B cell (primary cell): ENCODE results near the gene TMEM238. TPM values are rescaled to one million over a fixed set of nuclear protein-coding genes. Genes with fewer than 3 reads are reported as not detected.
"Not testable (repeated sequence)": the region's sequence is repeated elsewhere in the genome, so short reads cannot be mapped to it uniquely, and the experiment has no call there.

Experiments used
- ATAC-seq: fragments of 200-7000 bp; cut with Tn5 transposase; one replicate; pipeline ENCODE4 v1.10.0; 2021; ENCODE audit warnings: low read depth, mild to moderate bottlenecking, moderate number of reproducible peaks, moderate library complexity
- CTCF ChIA-PET: fragments of 350-600 bp; sonication (Branson Sonifier 250); formaldehyde crosslinking; loops from one replicate; lab custom pipeline; 2021; ENCODE audit warnings: antibody characterized with exemption, inconsistent platforms; lab: Charles Lee
- POLR2A ChIA-PET: fragments of 350-600 bp; sonication (Branson Sonifier 250); formaldehyde crosslinking; loops from one replicate; lab custom pipeline; 2021; ENCODE audit warnings: antibody characterized with exemption; lab: Charles Lee
- DNase-seq: peaks from one replicate; pipeline ENCODE4 v3.0.0; 2013
- H2AFZ ChIP-seq: 2 replicates; pipeline ENCODE4 v1.6.1; 2012; ENCODE audit warnings: mild to moderate bottlenecking, low read depth, low read length; ENCODE audit not compliant: insufficient read depth, poor library complexity, severe bottlenecking
- H3K27ac ChIP-seq, 2 donors: 1 replicate in 1 of 2; 2 replicates in 1 of 2; pipeline ENCODE4 v1.5.1; 2012 to 2013; ENCODE audit warnings: low read length in 2 of 2, mild to moderate bottlenecking in 2 of 2, moderate library complexity in 1 of 2
- H3K27me3 ChIP-seq, 4 experiments: fragments of 200-600 bp in 1 of 4; sonication (generic) in 1 of 4; replicated peaks in 1 of 4; 1 replicate in 2 of 4; 2 replicates in 2 of 4; pipeline versions ENCODE4 v1.6.1 to v1.7.0; 2013 to 2016; ENCODE audit warnings: low read length in 3 of 4, mild to moderate bottlenecking in 2 of 4, mixed read lengths in 1 of 4, moderate library complexity in 1 of 4; ENCODE audit not compliant: insufficient read depth in 4 of 4, control insufficient read depth in 3 of 4; ENCODE audit errors: control extremely low read depth in 1 of 4
- H3K36me3 ChIP-seq, 2 experiments: replicated peaks in 1 of 2; 1 replicate in 1 of 2; 2 replicates in 1 of 2; pipeline versions ENCODE4 v1.6.1 to v1.7.1; 2013; ENCODE audit warnings: low read length in 1 of 2; ENCODE audit not compliant: insufficient read depth in 2 of 2, control insufficient read depth in 1 of 2; ENCODE audit errors: control extremely low read depth in 1 of 2, extremely low read depth in 1 of 2
- H3K4me1 ChIP-seq, 2 donors: fragments of 200-600 bp in 1 of 2; sonication (generic) in 1 of 2; 1 replicate in 1 of 2; 2 replicates in 1 of 2; pipeline versions ENCODE4 v1.5.1 to v1.6.1; 2013 to 2017; ENCODE audit warnings: low read length in 2 of 2; ENCODE audit not compliant: control insufficient read depth in 2 of 2, insufficient read depth in 2 of 2
- H3K4me2 ChIP-seq: replicated peaks from 2 replicates; pipeline ENCODE3; 2012; ENCODE audit warnings: mild to moderate bottlenecking, low read depth, low read length; ENCODE audit not compliant: poor library complexity, severe bottlenecking
- H3K4me3 ChIP-seq, 5 experiments: fragments of 200-600 bp in 1 of 5; sonication (generic) in 1 of 5; 1 replicate in 3 of 5; 2 replicates in 2 of 5; pipeline versions ENCODE4 v1.5.1 to v1.7.0; 2011 to 2016; ENCODE audit warnings: low read length in 4 of 5, mild to moderate bottlenecking in 4 of 5, low read depth in 2 of 5, control low read depth in 1 of 5, moderate library complexity in 1 of 5; ENCODE audit not compliant: insufficient read depth in 1 of 5; ENCODE audit errors: control extremely low read depth in 1 of 5, extremely low read depth in 1 of 5
- H3K79me2 ChIP-seq: fragments of 200-600 bp; sonication (generic); one replicate; pipeline ENCODE4 v1.6.0; 2016; ENCODE audit warnings: low read length; ENCODE audit not compliant: control insufficient read depth, insufficient read depth
- H3K9ac ChIP-seq: fragments of 200-600 bp; sonication (generic); 2 replicates; pipeline ENCODE4 v1.6.1; 2017; ENCODE audit warnings: mild to moderate bottlenecking, low read length, moderate library complexity
- H3K9me3 ChIP-seq, 3 donors: one replicate each; pipeline versions ENCODE4 v1.6.1 to v1.7.1; 2013; ENCODE audit warnings: low read length in 2 of 3; ENCODE audit not compliant: control insufficient read depth in 2 of 3, insufficient read depth in 1 of 3; ENCODE audit errors: control extremely low read depth in 1 of 3
- H4K20me1 ChIP-seq: 2 replicates; pipeline ENCODE4 v1.6.0; 2012; ENCODE audit warnings: mild to moderate bottlenecking, low read length; ENCODE audit not compliant: insufficient read depth, control insufficient read depth, poor library complexity, severe bottlenecking
- H3K27ac Mint-ChIP-seq: one replicate; pipeline ENCODE4 v1.8.0; 2021; ENCODE audit warnings: mixed read lengths
- H3K27me3 Mint-ChIP-seq: one replicate; pipeline ENCODE4 v1.8.0; 2021; ENCODE audit warnings: mixed read lengths
- H3K4me1 Mint-ChIP-seq: one replicate; pipeline ENCODE4 v1.8.0; 2021; ENCODE audit warnings: mixed read lengths
- H3K4me3 Mint-ChIP-seq: one replicate; pipeline ENCODE4 v1.8.0; 2021; ENCODE audit warnings: mixed read lengths
- H3K9me3 Mint-ChIP-seq: one replicate; pipeline ENCODE4 v1.8.0; 2022; ENCODE audit warnings: mixed read lengths; ENCODE audit not compliant: insufficient read depth
- CTCF ChIP-seq: fragments of 200-600 bp; IDR thresholded peaks from one replicate; pipeline ENCODE4 v1.8.0; 2022; ENCODE audit warnings: antibody characterized with exemption, mild to moderate bottlenecking
- EZH2 ChIP-seq: IDR thresholded peaks from 2 replicates; pipeline ENCODE4 v1.6.1; 2012; ENCODE audit warnings: borderline replicate concordance, low read depth, mild to moderate bottlenecking, moderate library complexity, low read length; ENCODE audit not compliant: insufficient read depth, poor library complexity, severe bottlenecking
- WGBS: methylation state at CpG from one replicate; pipeline ENCODE4 v1.1.5; 2013; ENCODE audit warnings: missing lambda C conversion rate; ENCODE audit not compliant: insufficient coverage; 5-methylcytosine and 5-hydroxymethylcytosine counted together
- intact Hi-C: fragments of 100-400 bp; cut with micrococcal nuclease; formaldehyde crosslinking; loops from one replicate; pipeline ENCODE4 v1.10.0; 2022
- polyA plus RNA-seq: library from polyadenylated mRNA; depleted of rRNA; stranded (reverse); fragments of >200 nt; gene quantifications from 2 replicates; pipeline ENCODE4 v1.2.3, GENCODE V29; 2012
- total RNA-seq, 2 donors: library from RNA; stranded (reverse); fragments of 120-200 nt in 1 of 2; gene quantifications; 1 replicate in 1 of 2; 2 replicates in 1 of 2; pipeline versions ENCODE4 v1.2.3 to v1.2.4, GENCODE V29; 2013 to 2022

Gene TMEM238
- total and polyA plus RNA-seq, 2 donors (not counting 1 experiment from before 2014, with no cell fraction given) = 0.76 to 4.7 TPM

DNA sequence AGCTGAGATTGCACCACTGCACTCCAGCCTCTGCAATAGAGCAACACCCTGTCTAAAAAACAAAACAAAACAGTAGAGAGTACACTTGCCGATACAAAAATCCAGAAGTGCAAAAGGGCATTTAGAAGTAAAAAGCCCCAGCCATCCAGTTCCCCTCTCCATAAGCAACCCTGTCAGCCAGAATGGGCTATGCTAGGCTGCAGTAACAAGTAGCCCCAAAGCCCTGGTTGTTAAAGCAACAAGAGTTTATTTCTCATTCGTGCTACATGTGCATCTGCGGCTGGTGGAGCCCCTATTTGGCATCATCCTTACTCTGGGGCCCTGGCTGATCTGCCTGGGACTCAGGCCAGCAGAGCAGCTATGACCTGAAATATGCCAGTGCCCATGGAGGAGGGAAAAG lies 40.4 kb upstream of the TMEM238 start:
- DNase-seq (no peak), ATAC-seq (no peak)
- no peak overlapping the region for H3K4me3 Mint-ChIP-seq
- no peak overlapping the region for H3K4me3 ChIP-seq
- POLR2A ChIA-PET = no interaction called here
- H3K4me1 ChIP-seq = no peaks in the 10 kb centered on the region
- 100% methylated on average over 2 of the region's 3 CpGs for WGBS
- H3K4me2 ChIP-seq = no peak overlapping the region
- no peak overlapping the region for H3K27ac ChIP-seq
- no peaks in the 10 kb centered on the region for H3K79me2 ChIP-seq
- H4K20me1 ChIP-seq = no peaks in the 10 kb centered on the region
- H3K27me3 ChIP-seq = peaks cover 0 to 24% (median 5%) of the 10 kb centered on the region in 4 experiments
- TF ChIP-seq CTCF (no peak), EZH2 (no peak)
- no peak overlapping the region for H2AFZ ChIP-seq
- CTCF ChIA-PET = interaction anchor here (2.2 kb wide), 1 partner anchor 283 kb away, joined by 6 read pairs; no protein-coding TSS in a partner anchor
- H3K9ac ChIP-seq = no peak overlapping the region
- no peak overlapping the region for H3K27ac Mint-ChIP-seq
- H3K9me3 Mint-ChIP-seq = no peaks in the 10 kb centered on the region
- intact Hi-C loops = no loop called here
- H3K27me3 Mint-ChIP-seq = peaks cover 32% of the 10 kb centered on the region
- peaks cover 0 to 7% (median 0%) of the 10 kb centered on the region in 3 donors for H3K9me3 ChIP-seq
- no peaks in the 10 kb centered on the region for H3K36me3 ChIP-seq
- no peaks in the 10 kb centered on the region for H3K4me1 Mint-ChIP-seq

DNA sequence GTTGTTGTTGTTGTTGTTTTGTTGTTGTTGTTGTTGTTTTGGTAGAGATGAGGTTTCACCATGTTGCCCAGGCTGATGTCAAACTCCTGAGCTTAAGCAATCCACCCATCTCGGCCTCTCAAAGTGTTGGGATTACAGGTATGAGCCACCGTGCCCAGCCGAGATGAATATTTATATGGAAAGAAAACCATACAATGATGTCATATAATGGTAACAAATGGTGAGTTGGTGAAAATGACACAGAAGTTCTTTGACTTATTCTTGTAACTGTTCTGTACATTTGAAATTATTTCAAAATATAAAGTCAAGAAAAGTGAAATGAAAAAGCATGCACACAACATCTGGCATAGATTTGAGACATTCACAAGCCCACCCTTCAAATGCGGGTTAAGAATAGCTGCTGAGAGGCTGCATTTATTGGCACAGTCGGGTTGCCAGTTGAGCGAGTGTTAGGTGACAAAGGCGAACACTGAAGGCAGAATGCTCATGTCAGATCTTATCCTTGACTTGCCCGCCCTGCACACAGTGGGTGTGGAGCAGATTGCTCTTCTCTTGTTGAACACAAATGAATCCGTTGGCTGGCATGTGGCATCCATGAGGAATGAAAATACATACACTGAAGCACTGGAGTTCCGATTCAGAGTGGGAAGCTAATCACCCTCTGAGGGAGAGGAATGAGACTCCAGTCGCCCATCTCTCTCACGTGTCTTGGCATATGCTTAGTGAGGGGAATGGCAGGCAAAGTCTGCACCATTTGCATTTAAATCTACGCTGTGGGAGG lies 39.3 kb upstream of the TMEM238 start:
- intact Hi-C loops = no loop called here
- Mint-ChIP-seq H3K27me3 (peaks cover 27% of the 10 kb centered on the region), H3K4me3 (no peak overlapping the region), H3K27ac (no peak overlapping the region), H3K9me3 (no peaks in the 10 kb centered on the region), H3K4me1 (no peaks in the 10 kb centered on the region)
- CTCF ChIA-PET = interaction anchor here (0.7 kb wide), 1 partner anchor 1072 kb away, joined by 4 read pairs; no protein-coding TSS in a partner anchor
- H3K9ac ChIP-seq = no peak overlapping the region
- H3K9me3 ChIP-seq = peaks cover 0 to 4% (median 0%) of the 10 kb centered on the region in 3 donors
- H3K4me3 ChIP-seq = no peak overlapping the region
- no peaks in the 10 kb centered on the region for H3K36me3 ChIP-seq
- ATAC-seq (no peak), DNase-seq (no peak)
- no peak overlapping the region for H2AFZ ChIP-seq
- H3K4me1 ChIP-seq = no peaks in the 10 kb centered on the region
- H3K4me2 ChIP-seq = no peak overlapping the region
- peaks cover 0 to 19% (median 3%) of the 10 kb centered on the region in 4 experiments for H3K27me3 ChIP-seq
- no peaks in the 10 kb centered on the region for H4K20me1 ChIP-seq
- WGBS = 96% methylated on average over 7 of the region's 13 CpGs
- TF ChIP-seq CTCF (no peak), EZH2 (no peak)
- no peak overlapping the region for H3K27ac ChIP-seq
- POLR2A ChIA-PET = no interaction called here
- H3K79me2 ChIP-seq = no peaks in the 10 kb centered on the region

DNA sequence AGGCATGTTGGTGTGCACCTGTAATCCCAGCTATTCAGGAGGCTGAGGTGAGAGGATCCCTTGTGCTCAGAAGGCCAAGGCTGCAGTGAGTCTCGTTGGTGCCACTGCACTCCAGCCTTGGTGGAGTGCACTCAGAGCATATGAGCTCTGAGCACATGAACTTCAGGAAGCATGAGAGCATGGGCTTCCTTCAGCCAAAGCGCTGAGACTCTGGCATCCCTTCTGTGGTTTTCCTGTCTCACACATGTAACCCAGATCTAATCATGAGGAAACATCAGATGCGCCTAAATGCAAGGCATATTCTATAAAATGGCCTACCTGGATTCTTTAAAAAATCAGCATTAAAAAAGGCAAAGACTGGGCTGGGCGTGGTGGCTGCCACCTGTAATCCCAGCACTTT lies 37.2 kb upstream of the TMEM238 start:
- H3K9me3 Mint-ChIP-seq, H3K36me3 ChIP-seq, intact Hi-C loops, H3K4me3 ChIP-seq, H3K4me1 Mint-ChIP-seq, H2AFZ ChIP-seq, H3K4me1 ChIP-seq, H3K27ac Mint-ChIP-seq, H3K79me2 ChIP-seq, DNase-seq, ATAC-seq, POLR2A ChIA-PET, H3K4me3 Mint-ChIP-seq, H3K27ac ChIP-seq, H4K20me1 ChIP-seq, H3K9ac ChIP-seq, H3K4me2 ChIP-seq, H3K9me3 ChIP-seq: not testable (repeated sequence)
- peaks cover 27% of the 10 kb centered on the region for H3K27me3 Mint-ChIP-seq
- 11% methylated on average over 2 of the region's 4 CpGs for WGBS
- H3K27me3 ChIP-seq = peaks cover 0 to 24% (median 3%) of the 10 kb centered on the region in 4 experiments
- CTCF ChIA-PET = interaction anchor here (1.4 kb wide), 1 partner anchor 129 kb away, joined by 3 read pairs; no protein-coding TSS in a partner anchor
